Stimulated activated CD8-positive, alpha-beta memory T cell treated with anti-CD3 and anti-CD28 coated beads, Interleukin-2, amount 100 ng/mL, for 48 hours (primary cell): ENCODE measurements around the gene MXRA8.

ENCODE experiments used
- DNase-seq, 2 donors: peaks; one replicate each; pipeline ENCODE4 v3.0.0-alpha.2; 2020; ENCODE audit warnings: low read depth in 2 of 2

The MXRA8 gene

DNA sequence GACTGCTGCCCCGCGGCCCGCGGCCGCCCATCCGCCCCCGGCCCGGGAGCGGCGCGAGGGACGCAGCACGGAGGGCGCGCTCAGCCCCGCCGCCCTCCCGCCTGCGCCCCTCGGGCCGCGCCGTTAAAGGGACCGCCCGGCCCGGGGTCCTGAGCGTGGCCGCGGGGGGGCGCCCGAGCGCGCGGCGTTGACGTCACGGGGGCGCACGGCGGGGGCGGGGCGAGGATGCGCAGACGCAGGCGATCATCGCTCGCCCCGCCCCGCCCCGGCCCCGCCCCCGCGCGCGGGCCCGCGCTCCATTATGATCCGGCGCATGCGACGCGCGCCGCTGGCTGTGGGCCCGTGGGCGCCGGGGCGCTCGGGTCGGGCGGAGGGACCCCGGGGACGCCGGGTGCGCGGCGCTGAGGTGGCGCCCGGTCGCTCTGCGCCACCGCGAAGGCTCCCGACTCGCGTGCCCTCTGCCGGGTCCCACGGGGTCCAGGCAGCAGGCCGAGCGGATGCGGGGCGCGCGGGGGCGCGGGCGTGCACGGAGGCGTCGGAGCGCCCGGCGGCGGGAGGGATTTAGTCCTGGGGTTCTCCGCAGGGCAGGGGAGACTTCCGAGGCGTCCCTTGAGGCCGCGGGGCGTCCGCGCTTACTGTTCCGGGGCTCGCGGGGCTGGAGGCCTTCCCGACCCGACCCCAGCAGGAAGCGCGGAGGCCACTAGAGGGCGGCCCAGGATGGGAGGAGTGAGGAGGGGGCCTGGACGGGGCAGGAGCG, 8.9 kb downstream of the MXRA8 start, which contains the start of gene DVL1:
Gene DVL1 (minus strand): TSS at position 163 of the 757 bp plus-strand sequence. CDS start 353 bp downstream, outside the sequence.
- peak; percentile 44 to 62 for DNase-seq

DNA sequence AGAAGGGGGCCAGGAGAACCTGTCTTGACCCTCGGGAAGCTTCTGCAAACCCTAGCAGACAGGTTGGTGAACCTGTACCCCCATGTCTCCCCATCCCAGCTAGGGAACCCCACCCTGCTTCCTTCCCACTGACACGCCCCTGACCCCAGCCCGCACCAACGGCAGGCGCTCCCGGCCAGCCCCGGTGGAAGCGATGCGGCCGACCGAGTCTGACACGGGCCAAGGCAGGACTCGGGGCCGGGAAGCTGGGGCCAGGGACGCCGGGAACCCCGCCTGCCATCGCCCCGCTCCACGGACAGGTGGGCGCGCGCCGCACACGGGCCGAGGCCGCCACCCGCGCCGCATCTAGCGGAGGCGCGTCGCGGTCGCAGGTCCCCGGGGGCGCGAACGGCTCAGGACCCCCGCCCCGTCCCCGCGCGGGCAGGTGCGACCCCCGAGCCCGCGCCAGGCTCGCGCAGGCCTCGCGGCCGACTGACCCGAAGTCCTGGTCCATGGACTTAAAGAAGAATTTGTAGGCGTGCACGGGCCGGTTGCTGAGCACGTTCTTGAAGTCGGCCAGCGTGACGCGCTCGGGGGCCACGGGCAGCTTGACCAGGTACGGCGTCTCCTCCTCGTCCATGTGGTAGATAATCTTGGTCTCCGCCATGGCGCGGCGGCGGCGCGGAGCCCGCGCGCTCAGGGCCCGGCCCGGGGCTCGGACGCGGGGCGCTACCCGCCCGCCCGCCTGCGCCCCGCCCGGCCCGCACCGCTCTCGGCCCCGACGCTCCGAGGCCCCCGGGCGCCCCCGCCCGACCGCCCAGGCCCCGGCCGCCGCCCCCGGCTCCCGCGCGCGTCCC, 9.7 kb downstream of the MXRA8 start:
- no peak for DNase-seq

DNA sequence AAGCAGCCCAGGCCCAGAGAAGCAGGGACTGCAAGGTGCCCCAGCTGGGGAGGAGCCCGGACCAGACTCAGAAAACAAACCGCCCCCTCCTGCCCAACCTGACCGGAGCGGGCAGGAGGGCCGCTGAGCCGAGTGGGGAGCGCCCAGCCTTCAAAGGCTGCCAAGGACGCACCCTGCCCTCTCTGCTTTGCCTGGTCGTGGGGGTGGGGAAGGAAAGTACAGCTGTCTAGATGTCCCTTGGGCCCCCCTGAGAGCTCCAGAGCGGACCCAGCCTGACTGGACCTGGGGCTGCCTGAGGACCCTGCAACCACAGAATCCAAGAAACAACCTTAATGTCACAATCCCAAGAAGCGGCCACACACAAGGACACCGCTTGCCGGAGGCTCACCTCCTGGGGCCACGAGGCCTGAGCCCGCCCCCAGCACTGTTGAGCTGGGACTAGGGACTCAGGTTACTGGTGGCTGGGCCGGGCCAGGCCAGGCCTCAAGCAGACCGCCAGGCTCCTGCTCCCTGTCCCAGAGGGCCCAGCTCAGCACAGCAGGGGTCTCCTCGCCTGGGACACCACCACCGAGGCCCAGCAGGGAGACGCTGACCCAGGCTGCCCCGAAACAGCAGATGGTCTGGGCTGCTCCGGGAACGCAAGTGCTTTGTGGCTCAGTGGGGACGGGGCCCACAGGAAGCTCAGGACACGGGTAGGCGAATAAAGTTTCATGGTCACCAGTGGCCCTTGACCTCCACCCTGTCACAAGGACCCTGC, 10.5 kb downstream of the MXRA8 start:
- no peak for DNase-seq

DNA sequence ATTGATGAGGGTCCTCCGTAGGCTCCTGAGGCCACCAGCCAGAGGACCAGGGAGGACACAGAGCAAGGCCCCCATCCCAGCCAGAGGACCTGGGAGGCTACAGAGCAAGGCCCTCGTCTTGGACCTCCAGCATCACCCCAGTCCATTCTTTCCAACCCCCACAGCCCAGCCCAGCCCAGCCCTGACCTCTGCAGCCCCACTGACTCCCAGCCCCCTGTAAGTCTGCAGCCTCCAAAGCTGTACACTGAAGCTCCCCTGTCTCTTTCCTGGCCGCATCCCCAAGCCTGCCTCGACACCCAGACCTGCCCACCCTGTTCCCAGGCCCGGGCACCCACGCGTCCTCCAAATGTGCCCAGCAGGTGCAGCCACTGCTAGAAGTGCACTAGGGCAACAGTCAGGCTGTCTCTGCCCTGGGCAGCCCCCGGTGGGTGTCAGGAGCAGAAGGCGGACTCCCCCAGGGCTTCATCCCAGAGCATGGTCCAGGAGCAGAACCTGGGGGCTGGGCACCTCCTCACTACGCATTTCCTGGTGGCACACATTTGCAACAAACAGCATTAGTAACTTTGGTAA, 11.2 kb downstream of the MXRA8 start:
- DNase-seq = no peak

DNA sequence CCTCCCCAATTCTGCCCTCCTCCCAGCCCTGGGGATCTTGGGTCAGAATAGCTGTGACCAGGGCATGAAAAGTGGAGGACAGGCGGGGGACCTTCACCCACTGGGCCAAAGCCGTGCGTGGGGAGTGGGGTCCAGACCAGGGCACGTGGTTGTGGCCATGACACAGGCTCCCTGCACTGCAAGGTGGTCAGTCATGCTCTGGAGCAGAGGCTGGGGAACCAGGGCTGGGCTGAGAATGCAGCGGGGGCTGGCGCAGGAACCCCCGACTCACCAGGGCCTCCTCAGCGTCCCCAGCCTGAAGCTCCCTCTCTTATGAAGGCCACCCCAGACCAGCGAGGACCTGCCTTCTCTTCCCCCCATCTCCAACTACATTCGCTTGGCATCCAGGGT, 11.9 kb downstream of the MXRA8 start:
- no peak for DNase-seq

DNA sequence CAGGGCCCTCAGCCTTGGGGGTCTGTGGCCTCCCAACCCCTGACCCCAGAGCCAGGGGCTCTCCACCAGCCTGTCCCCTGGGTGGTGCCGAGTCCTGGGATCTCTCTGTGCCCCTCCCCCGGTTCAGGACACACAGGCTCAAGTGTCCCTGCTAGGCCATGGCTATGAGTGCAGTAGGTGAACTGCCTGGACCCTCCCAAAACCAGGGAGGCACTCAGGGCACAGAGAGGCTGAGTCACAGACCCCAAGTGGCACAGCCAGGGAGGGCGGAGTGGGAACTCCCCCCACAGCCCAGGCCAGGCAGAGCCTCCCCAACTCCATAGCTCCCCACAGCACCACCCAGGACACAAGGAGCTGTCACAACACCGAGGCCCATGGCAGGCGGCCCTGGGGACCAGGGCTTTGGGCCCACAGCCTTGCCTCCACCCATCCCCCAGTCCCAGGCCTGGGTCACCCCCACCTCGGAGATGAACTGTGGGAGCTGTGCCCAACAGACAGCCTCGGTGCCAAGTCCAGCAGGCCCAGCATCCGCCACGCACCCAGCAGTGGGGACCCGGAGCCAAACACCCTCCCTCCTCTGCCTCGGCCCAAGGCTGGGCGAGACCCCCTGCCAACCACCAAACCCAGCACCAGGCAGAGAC, 12.4 kb downstream of the MXRA8 start:
- no peak for DNase-seq

DNA sequence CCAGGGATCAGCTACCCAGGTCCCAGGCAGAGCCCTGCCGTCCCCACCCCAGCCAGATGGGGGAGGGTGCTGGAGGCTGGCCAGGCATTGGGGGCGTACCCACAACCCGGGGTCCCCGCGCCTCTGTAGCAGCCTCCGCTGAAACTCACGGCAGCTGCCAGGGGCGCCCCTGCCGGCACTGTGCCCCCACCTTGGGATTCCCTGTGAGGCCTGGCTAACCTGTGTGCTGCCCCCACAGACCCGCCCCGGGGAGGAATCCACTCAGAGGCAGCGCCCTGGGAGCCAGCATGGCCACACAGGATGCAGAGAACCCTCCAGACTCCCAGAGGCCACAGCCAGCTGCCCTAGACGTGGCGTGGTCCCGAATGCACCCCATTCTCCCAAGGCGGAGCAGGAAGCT, 13.0 kb downstream of the MXRA8 start:
- DNase-seq = no peak

DNA sequence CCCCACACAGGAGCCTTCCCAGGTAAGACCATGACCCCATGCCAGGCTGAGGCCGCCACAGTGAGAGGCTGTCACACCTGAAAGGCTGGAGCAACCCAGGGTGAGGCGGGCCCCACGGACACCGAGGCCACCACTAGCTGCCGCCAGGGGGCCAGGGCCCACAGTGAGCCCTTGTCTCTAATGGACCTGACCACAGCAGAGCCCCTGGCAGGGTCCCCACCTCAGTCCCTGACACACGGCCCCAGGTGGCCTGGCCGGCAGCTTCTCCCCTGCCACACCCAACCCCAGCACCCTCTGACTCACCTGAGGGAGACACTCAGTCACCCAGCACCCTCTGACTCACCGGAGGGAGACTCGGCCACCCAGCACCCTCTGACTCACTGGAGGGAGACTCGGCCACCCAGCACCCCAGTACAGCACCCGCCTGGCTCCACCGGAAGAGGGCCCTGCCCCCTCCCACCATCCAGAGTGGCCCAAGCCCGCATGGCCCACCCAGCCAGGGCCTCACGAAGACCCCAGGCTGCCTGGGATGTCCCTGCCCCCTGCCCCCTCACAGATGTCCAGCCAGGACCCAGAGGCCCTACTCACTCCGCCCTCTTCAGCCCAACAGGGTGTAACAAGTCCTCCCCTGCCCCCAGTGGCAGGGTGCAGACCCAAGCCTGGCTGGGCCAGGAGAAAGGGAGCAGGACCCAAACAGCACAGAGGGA, 13.5 kb downstream of the MXRA8 start:
- DNase-seq = peak in 1 of 2 donors; percentile 52

DNA sequence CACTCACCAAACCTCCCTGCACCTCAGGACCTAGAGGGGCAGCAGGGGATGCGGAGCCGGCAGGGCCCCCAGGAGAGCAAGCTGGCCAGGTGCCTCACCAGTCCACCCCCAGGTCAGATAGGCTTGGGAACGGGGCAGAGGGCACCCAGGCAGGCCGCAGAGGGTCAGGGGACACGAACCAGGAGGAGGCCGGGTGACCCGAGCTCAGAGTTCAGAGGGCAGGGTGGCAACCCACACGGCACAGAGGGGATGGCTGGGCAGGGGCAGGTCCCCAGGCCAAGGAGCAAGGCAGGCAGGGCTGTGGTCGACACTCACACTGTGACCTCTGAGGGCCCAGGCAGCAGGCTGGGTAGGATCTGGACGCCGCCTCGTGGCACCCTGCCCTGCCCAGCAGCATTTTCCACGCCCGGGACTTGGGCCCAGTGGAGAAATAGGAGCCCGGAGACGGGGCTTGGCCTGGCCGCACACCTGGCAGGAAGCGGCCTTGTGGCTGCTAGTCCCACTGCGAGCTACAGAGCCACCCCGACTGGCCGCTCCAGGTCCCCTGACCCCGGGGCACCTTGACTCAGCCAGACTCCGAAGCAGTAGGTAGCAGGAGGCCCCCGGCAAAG, 14.4 kb downstream of the MXRA8 start:
- no peak for DNase-seq

DNA sequence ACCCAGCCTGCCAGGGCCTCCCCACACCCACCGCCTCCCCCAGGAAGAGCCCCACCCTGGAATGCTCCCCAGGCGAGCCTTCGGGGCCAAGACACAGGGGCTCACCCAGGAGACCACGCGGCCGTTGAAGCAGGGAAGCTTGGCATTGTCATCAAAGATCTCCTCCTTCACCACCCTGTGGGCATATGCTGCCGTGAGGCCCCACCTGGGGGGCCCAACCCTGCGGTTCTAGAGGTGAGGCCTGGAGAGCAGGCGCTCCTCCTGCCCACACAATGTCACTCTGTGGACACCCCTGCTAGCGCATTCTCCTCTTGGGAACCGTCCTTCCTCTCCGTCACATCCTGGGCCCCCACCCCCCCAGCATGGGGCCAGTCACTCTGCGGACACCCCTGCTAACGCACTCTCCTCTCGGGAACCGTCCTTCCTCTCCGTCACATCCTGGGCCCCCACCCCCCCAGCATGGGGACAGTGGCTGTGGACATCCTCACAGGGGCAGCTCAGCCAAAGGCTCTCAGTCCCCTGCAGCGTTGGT, 15.7 kb downstream of the MXRA8 start:
- DNase-seq = no peak

DNA sequence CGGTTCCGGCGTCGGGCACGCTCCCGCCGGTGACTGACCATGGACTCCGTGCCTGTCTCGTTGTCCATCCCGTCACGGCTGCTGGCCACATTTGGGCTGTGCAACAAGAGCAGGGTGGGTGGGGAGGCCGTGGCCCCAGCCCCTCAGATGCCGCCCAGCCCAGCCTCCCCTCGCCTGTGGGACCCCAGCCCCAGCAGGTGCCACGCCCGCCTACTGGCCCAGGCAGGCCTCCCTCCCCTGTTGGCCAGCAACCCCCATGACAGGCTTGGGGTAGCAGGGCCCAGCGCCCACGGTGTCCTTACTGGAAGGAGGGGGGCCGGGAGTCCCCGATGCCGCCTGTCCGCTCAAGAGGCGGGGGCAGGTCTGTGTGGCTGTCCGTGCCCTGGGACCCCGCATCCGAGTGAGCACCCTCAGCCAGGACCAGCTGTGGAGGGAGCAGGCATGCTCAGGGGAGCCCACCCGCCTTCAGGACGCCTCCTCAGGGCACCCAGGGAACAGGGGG, 16.2 kb downstream of the MXRA8 start:
- no peak for DNase-seq

DNA sequence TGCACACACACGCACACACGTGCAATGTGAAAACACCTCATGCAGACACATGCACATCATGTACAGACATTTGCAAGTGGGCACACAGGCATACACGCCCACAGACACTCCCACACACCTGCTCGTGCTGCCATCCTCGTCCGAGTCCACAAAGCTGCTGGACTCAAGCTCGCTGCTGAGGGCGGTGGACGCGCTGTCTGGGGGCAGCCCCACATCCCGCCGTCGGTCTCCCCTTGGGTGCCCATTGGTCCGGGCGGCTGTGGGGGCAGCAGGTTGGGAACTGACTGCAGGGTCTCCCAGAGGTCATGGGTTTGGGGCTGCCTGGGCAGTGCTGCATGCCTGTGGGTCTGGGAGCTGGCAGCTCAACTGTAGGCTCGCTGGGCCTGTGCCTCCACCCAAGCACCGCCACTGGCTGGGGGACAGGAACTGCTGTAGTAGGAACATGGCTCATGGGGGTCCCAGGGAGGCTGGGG, 16.8 kb downstream of the MXRA8 start:
- DNase-seq = no peak

DNA sequence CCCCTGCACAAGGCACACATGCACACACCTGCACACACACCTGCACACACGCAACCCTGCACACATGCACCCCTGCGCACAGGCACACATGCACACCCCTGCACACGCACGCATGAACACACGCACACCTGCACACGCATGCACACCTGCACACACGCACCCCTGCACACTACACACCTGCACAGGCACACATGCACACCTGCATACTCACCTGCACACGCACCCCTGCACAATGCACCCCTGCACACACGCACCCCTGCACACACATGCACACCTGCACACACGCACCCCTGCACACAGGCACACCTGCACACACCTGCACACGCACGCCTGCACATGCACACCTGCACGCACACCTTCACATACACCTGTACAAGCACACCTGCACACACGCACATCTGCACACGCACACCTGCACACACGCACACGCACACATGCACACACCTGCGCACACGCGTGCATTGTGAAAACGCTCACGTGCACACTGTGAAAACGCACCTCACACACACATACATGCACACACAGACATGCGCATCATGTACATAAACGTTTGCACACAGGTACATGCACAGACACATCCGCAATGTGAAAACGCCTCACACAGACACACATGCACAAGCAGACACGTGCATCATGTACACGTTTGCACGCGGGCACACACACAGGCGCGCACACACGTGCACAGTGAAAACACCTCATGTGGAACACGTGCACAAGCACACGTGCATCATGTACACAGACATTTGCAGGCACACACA, 17.4 kb downstream of the MXRA8 start:
- no peak for DNase-seq

DNA sequence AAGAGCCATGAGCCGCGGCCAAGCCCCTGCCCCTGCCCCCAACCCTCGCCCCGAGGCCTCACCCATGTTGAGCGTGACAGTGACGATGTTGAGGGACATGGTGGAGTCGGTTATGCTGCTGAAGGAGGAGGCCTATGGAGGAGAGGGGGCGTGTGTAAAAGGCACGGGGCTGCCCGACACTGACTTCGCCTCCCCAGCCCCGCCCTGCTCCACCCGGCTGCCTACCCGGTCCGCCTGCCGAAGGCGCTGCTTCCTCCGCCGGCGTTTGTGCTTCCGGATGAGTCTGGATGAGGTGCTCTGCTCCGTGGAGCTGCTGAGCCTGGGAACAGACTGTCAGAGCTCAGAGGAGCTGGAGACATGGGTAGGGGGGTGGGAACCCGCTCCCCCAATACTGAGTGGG, 18.2 kb downstream of the MXRA8 start:
- DNase-seq = no peak

DNA sequence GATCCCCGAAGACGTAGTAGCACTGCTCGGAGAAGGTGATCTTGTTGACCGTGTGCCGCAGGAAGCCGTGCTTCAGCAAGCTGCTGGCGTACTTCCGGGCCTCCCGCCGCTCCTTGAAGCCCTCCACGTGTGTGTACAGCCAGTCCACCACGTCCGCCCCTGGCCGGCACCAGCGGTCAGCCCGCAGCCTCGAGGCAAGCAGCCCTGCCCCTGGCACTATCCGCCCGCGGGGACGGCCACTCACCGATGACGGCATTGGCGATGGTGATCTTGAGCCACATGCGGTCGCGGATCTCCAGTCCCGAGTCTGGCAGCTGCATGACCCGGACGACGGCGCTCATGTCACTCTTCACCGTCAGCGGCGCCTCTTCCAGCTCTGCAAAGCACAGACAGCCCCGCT, 20.1 kb downstream of the MXRA8 start:
- no peak for DNase-seq

DNA sequence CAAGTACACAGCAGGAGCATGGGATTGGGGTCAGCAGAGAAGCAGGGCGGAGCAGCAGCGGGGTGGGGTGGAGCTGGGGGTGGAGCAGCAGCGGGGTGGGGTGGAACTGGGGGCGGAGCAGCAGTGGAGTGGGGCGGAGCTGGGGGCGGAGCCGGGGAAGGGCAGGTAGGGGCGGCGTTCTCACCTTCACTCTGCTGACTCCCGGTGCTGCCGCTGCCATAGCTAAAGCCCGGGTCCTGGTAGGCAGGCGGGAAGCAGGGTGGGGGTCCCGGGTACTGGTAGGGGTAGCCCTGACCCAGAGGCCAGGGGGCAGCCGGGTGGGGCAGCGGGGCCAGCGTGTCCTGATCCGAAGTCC, 20.6 kb downstream of the MXRA8 start:
- DNase-seq = peak in 1 of 2 donors; percentile 51

DNA sequence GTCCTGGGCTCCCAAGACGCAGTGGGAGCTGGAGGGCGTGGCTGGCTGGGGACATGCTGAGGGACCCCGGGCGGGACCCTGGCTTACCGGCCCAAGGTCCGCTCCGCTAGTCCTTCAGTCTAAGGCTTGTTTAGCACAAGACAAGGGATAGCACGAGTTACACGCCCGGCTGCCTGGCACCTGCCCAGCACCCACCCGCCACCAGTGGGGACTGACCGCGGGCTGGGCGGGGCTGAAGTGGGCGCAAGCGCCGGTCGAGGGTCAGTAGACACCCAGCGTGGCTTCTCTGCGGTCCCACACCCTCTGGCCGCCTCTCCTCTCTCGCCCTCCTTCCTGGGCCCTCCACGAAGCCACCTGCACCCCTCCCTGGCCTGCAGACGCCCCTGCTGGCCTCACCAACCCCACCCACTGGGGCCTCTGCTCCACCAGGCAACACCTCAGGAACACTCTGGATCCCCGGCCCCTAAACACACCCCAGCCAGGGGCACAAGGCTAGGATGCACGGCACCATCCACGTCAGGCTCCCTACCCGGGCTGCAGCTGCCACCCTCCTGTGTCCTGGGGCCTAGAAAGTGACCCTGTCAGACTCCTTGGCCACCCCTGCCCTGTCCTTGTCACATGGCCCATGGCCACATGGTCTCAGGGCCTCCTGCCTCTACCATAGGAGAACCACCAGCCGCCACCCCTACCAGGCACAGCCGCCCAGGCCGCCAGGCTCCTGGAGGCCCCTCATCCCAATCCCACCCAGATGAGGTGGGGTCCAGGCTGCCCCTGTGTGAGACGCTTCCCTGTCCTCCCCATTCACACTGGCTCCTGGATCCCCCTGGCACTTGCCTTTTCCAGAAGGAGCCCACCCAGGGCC, 21.2 kb downstream of the MXRA8 start:
- no peak for DNase-seq

DNA sequence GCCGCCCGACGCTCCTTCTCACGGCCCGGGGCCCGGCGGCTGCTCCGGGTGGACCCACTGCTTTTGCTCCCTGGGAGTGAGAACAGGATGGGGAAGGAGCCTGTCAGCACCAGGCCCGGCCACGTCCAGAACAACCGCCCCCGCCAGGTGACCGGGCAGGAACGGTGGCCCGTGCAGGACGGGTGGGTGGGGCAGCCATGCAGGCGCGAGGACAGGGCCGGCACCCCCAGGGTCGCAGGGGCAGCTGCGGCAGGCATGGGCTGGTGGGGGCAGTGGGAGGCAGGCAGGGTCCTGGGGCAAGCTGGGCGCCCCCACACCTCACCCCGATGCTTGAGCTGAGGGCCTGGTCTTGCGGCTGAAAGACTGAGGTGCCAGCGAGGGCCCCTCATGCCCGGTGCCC, 21.9 kb downstream of the MXRA8 start:
- no peak for DNase-seq
